NCI-H2227 (cell line): Measurements from ENCODE around the gene TMEM108.
A peak's percentile ranks its signal among the peaks of the same experiment; 100 is the strongest.
"Not testable (repeated sequence)": the region's sequence is repeated elsewhere in the genome, so short reads cannot be mapped to it uniquely, and the experiment has no call there.

ENCODE experiments used
- DNase-seq: peaks from one replicate; lab custom pipeline; 2025; ENCODE audit not compliant: unreplicated experiment; lab: John Stamatoyannopoulos, UW

TMEM108 gene

GRCh38 chr3:133038089-133038730, at the start of gene TMEM108:
Gene TMEM108, plus strand, starts transcription at chr3:133038391.
- peak; percentile 95 for DNase-seq

- DNase-seq, result no peak
These were observed 42.2 kb upstream of the TMEM108 start for GRCh38 chr3:132995971-132996370.

- DNase-seq, result no peak
These were observed 40.6 kb upstream of the TMEM108 start for GRCh38 chr3:132997404-132998185.

DNA sequence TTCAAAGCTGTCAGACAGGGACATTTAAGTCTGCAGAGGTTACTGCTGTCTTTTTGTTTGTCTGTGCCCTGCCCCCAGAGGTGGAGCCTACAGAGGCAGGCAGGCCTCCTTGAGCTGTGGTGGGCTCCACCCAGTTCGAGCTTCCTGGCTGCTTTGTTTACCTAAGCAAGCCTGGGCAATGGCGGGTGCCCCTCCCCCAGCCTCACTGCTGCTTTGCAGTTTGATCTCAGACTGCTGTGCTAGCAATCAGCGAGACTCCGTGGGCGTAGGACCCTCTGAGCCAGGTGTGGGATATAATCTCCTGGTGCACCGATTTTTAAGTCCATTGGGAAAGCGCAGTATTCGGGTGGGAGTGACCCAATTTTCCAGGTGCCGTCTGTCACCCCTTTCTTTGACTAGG, 33.2 kb upstream of the TMEM108 start:
- not testable (repeated sequence) for DNase-seq

DNA sequence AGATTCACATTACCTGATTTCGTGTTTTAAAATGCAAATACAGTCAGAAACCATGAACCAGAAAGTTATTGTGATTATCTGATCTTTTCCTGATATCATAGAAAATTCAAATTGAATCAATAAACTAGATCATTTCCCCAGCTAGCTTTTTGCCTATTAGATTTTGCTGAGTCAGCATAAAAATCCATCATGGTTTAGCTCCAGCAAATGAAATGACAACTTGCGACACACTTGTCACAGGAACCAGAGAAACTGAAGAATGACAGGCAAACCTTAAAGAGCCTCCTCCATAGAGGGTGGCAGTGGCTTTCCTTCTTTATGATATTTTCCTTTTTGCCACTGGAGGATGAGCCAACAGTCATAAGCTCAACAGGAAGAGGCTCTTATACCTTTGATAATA, 30.6 kb upstream of the TMEM108 start:
- no peak for DNase-seq

DNA sequence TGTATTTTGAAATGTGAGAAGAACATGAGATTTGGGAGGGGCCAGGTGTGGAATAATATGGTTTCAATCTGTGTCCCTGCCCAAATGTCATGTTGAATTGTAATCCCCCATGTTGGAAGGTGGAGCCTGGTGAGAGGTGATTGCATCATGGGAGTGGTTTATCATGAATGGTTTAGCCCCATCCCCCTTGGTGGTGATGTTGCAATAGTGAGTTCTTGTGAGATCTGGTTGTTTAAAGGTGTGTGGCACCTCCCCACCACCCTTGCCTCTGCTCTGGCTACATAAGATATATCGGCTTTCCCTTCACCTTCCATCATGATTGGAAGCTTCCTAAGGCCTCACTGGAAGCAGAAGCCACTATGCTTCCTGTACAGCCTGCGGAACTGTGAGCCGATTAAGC, 23.9 kb upstream of the TMEM108 start:
- no peak for DNase-seq

DNA sequence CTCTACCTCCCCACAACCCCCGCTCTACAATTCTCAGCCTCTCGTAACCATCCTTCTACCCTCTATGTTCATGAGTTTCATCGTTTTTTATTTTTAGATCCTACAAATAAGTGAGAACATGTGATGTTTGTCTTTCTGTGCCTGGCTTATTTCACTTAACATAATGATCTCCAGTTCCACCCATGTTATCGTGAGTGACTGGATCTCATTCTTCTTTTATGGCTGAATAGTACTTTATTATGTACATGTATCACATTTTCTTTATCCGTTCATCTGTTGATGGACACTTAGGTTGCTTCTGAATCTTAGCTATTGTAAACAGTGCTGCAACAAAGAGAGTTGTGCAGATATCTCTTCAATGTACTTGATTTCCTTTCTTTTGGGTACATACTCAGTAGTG, 22.6 kb upstream of the TMEM108 start:
- not testable (repeated sequence) for DNase-seq

DNA sequence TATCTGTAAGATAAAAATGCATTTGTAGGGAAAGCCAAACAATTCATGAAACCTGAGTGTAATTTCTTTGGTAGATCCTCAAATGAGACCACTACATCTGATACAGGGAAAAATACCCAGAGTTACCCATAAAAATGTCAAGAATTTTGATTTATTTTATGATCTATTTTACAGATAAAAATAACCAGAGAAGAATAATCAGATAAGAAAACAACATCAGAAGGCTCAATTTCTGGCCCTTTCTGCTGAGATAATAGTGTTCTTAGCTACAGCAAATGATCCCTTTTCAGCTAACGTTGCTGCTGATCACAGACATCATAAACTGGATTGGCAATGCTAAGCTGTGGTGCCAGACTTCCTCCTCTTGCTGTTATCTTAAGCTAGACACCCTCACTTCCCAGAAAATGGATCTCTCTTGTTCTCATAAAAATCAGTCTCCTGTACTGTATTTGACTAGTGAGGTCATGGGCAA, 21.3 kb upstream of the TMEM108 start:
- DNase-seq, result no peak

DNA sequence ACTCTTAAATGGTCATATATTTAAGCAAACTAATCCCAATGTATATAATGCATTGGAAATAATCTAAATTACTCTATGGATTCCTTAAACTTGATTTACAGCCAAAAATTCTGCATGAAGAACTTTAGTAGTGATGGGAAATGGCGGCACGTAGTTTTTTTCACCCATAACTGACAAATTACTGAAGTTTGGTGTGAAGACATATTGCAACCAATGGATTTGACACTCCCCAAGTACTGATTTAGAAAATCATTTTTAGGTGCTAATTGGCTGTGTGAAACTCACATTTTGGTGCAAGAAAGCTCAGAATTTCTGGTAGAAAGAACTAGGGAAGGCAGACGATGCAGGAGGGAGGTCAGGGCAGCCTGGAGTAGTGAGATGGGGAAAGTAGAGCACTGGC, 19.3 kb upstream of the TMEM108 start:
- no peak for DNase-seq

DNA sequence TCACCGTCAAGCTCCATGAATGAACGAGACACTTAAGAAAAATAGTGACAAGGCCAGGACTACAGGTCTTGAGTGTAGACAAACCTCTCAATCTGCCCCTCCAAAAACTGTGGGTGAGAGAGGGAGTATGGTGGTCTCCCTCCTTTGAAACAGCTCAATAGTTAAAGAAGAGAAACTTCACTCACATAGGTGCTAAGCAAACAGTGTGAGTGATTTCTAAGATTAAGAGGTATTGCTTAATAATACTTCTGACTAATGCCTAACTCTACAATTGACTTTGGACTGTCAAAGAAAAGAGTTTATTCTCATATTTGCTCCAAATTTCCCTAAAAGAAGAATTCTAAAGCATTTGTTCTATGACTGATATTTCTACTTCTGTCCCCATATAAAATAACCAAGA, 17.0 kb upstream of the TMEM108 start:
- DNase-seq, result no peak

- DNase-seq, result no peak
These were observed 14.8 kb upstream of the TMEM108 start for GRCh38 chr3:133023362-133023761.

GRCh38 chr3:133025546-133025945, 12.6 kb upstream of the TMEM108 start:
- DNase-seq, result no peak

DNA sequence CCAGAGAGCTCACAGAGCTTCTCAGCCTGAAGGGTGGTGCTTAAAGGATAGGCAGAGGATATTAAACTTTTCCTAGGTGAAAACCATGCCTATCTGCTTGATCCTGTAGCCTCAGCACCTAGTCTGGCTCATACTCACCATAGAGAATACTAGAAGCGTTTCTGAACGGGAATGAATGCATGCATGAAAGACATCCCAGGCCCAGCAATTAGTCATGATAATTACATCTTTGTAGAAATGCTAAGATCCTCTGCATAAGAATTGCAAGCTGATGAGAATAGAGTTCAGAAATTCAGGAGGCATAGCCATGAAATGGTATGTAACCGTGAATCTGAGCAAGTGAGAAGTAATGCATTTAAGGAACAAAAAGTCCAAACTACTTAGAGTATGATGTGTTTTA, 5.9 kb upstream of the TMEM108 start:
- no peak for DNase-seq

DNA sequence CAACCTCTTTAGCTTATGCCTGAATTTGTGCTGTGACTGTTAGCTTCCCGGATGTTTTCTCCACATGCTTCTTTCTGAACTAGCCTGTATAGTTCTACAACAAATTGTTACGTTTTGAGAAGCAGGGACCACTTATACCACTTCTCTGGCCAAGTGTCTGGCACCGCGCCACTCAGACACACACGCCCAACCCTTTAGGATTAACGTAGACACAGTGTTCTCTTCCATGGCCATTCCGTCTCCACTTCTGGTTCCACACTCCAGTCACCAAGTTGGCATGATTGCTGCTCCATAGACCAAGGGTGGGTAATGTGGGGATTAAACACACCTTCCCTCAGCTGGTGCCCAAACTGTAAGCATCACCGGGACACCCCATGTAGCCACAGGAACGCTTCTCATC, 755 bp upstream of the TMEM108 start:
- DNase-seq, result peak; percentile 9

DNA sequence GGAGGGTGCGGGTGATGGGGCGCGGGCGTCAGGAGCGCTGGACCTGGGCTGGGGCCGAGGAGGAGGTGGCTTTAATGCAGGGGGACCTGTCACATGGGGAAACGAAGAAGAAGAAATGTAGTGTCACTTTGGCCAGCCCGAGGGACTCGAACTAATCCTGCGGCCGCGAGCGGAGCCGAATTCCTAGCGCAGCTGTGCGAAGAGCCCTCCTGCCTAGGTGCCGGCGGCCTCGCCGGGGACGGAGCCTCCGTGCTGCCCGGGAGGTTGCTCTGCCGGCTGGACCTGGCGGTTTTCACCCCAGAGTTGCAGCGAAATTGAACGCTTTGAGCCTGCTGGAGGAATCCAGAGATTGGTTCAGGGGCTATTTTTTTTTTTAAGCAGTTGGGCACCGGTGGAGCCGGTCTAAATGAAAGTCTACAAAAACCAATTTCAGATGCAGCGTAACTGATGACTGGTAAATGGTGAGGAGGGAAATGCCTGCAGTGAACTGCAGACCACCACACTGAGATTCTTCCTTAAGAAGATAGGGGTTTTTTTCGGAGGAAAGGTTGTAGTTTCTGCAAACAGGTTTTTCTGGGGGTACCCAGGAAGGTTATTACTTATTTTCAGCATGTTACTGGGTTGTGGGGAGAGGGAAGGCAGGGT, 662 bp downstream of the TMEM108 start:
- DNase-seq, result peak; percentile 37

GRCh38 chr3:133040696-133041523, 2.7 kb downstream of the TMEM108 start:
- peak; percentile 82 for DNase-seq

DNA sequence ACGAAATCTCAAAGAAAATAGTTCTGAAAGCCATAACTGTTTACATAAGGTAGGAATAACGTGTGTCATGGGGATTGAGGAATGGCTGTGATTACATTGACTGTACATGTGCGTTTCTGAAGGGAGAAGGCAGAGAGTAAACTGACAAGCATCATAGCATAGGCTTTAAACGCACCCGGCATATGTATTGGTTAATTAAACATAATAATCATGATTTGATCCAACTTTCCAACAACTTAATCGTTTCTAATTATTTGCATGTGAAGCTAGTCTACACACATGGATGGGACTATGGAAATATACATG, 3.3 kb downstream of the TMEM108 start:
- no peak for DNase-seq

DNA sequence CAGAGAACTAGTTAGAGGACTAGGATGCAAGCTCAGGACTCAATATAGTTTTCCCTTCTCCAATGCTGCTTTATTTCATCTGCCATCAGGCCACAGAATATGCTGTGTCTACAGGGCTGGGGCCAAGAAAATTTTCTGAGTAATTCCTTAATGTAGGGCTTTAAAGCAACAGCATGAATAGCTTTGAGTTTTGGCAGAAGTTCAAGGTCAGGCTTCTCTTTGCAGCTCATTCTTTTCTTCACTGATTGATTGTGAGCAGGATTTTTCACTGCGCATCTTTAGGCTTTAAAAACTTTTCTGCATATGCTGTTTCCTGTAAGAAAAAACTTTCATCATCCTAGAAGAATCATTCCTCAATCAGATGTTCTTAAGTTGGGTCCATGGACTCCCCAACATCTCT, 4.6 kb downstream of the TMEM108 start:
- DNase-seq, result no peak

- DNase-seq, result no peak
These were observed 9.8 kb downstream of the TMEM108 start for GRCh38 chr3:133047980-133048379.

- no peak for DNase-seq
These were observed 11.3 kb downstream of the TMEM108 start for GRCh38 chr3:133049491-133049890.

DNA sequence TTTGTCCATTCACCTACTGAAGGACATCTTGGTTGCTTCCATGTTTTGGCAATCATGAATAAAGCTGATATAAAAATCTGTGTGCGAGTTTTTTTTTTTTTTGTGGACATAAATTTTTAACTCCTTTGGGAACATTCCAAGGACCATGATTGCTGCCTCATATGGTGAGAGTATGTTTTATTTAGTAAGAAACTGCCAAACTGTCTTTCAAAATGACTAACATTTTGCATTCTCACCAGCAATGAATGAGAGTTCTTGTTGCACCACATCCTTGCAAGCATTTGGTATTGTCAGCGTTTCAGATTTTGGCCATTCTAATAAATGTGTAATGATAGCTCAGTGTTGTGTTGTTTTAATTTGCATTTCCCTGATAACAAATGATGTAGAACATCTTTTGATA, 12.7 kb downstream of the TMEM108 start:
- no peak for DNase-seq
